KMS-11 (cell line): ENCODE results near the gene CDK13.
"Not testable (repeated sequence)": the region's sequence is repeated elsewhere in the genome, so short reads cannot be mapped to it uniquely, and the experiment has no call there.

Experiments
- H2AFZ ChIP-seq: fragments of 200-600 bp; sonication (generic); 2 replicates; pipeline ENCODE4 v1.6.1; 2016; ENCODE audit warnings: antibody characterized with exemption, mixed run types, low read depth
- H3K27ac ChIP-seq: fragments of 200-600 bp; sonication (generic); 2 replicates; pipeline ENCODE4 v1.6.1; 2016; ENCODE audit warnings: mild to moderate bottlenecking, mixed run types
- H3K27me3 ChIP-seq: fragments of 200-600 bp; sonication (generic); 2 replicates; pipeline ENCODE4 v1.6.1; 2017; ENCODE audit warnings: mild to moderate bottlenecking, low read depth, mixed run types, moderate library complexity; ENCODE audit not compliant: insufficient read depth
- H3K36me3 ChIP-seq: fragments of 200-600 bp; sonication (generic); 2 replicates; pipeline ENCODE4 v1.6.1; 2017; ENCODE audit warnings: mild to moderate bottlenecking, mixed run types; ENCODE audit not compliant: insufficient read depth
- H3K4me1 ChIP-seq: fragments of 200-600 bp; sonication (generic); 2 replicates; pipeline ENCODE4 v1.6.1; 2016; ENCODE audit warnings: mild to moderate bottlenecking, low read depth, mixed run types; ENCODE audit not compliant: poor library complexity, severe bottlenecking
- H3K4me2 ChIP-seq: fragments of 200-600 bp; sonication (generic); 2 replicates; pipeline ENCODE4 v1.7.0; 2016; ENCODE audit warnings: mild to moderate bottlenecking, mixed run types
- H3K4me3 ChIP-seq: fragments of 200-600 bp; sonication (generic); IDR thresholded peaks from 2 replicates; pipeline ENCODE4 v1.6.1; 2017; ENCODE audit warnings: low read depth, low read length, mixed read lengths; ENCODE audit not compliant: insufficient read depth
- H3K79me2 ChIP-seq: fragments of 200-600 bp; sonication (generic); 2 replicates; pipeline ENCODE4 v1.6.1; 2016; ENCODE audit warnings: low read depth, mixed run types; ENCODE audit not compliant: insufficient read depth
- H3K9ac ChIP-seq: fragments of 200-600 bp; sonication (generic); 2 replicates; pipeline ENCODE4 v1.6.1; 2016; ENCODE audit warnings: mild to moderate bottlenecking, mixed run types
- H4K20me1 ChIP-seq: fragments of 200-600 bp; sonication (generic); 2 replicates; pipeline ENCODE4 v1.6.1; 2016; ENCODE audit warnings: mild to moderate bottlenecking, mixed run types; ENCODE audit not compliant: insufficient read depth
- CTCF ChIP-seq: fragments of 200-600 bp; sonication (generic); conservative IDR thresholded peaks from 2 replicates; pipeline ENCODE4 v1.6.1; 2017; ENCODE audit warnings: low read depth, mild to moderate bottlenecking, antibody characterized with exemption, low read length, moderate library complexity, mixed read lengths

Gene CDK13

GRCh38 chr7:40138973-40139372 is 188.9 kb downstream of the CDK13 start:
- no peaks in the 10 kb centered on the region for H3K4me1 ChIP-seq
- peaks cover 2% of the 10 kb centered on the region; the same call in 1 of the 2 replicates for H3K79me2 ChIP-seq
- no peaks in the 10 kb centered on the region for H4K20me1 ChIP-seq
- no peak overlapping the region for H3K27ac ChIP-seq
- H3K4me2 ChIP-seq = no peak overlapping the region
- no peak overlapping the region for H3K4me3 ChIP-seq
- no peak overlapping the region for H2AFZ ChIP-seq
- no peaks in the 10 kb centered on the region for H3K36me3 ChIP-seq
- H3K27me3 ChIP-seq = no peaks in the 10 kb centered on the region
- no peak overlapping the region for H3K9ac ChIP-seq
- no peak for TF ChIP-seq CTCF

GRCh38 chr7:40139891-40140290 is 189.8 kb downstream of the CDK13 start:
- not testable (repeated sequence) for H3K36me3 ChIP-seq, H4K20me1 ChIP-seq, H3K79me2 ChIP-seq, H3K4me2 ChIP-seq, H3K9ac ChIP-seq, H3K27me3 ChIP-seq, H3K4me1 ChIP-seq, H2AFZ ChIP-seq, H3K27ac ChIP-seq, H3K4me3 ChIP-seq

GRCh38 chr7:40141916-40142315 is 191.9 kb downstream of the CDK13 start:
- H3K4me2 ChIP-seq, H3K9ac ChIP-seq, H3K27ac ChIP-seq, H4K20me1 ChIP-seq, H3K79me2 ChIP-seq, H2AFZ ChIP-seq, H3K27me3 ChIP-seq, H3K4me1 ChIP-seq, H3K36me3 ChIP-seq, H3K4me3 ChIP-seq: not testable (repeated sequence)

- H2AFZ ChIP-seq, H3K4me1 ChIP-seq, H3K9ac ChIP-seq, H3K4me2 ChIP-seq, H3K36me3 ChIP-seq, H3K27me3 ChIP-seq, H3K4me3 ChIP-seq, H3K27ac ChIP-seq, H3K79me2 ChIP-seq, H4K20me1 ChIP-seq: not testable (repeated sequence)
Measured at GRCh38 chr7:40145596-40146130, 195.6 kb downstream of the CDK13 start.

- no peaks in the 10 kb centered on the region for H4K20me1 ChIP-seq
- H2AFZ ChIP-seq = no peak overlapping the region
- no peaks in the 10 kb centered on the region for H3K4me1 ChIP-seq
- no peaks in the 10 kb centered on the region for H3K27me3 ChIP-seq
- no peak overlapping the region for H3K27ac ChIP-seq
- no peak overlapping the region for H3K9ac ChIP-seq
- no peak overlapping the region for H3K4me3 ChIP-seq
- TF ChIP-seq CTCF = no peak
- H3K4me2 ChIP-seq = no peak overlapping the region
- no peaks in the 10 kb centered on the region for H3K79me2 ChIP-seq
- H3K36me3 ChIP-seq = no peaks in the 10 kb centered on the region
Measured at GRCh38 chr7:40147371-40148246, 197.6 kb downstream of the CDK13 start.

- H2AFZ ChIP-seq, H3K4me3 ChIP-seq, H3K4me2 ChIP-seq, H3K4me1 ChIP-seq, H4K20me1 ChIP-seq, H3K27ac ChIP-seq, H3K79me2 ChIP-seq, H3K27me3 ChIP-seq, H3K9ac ChIP-seq, H3K36me3 ChIP-seq: not testable (repeated sequence)
Measured at GRCh38 chr7:40148247-40148580, 198.2 kb downstream of the CDK13 start.
